DND-41 (cell line): ENCODE measurements around the gene HSD17B14.

Experiments
- ATAC-seq: fragments of 200-7000 bp; cut with Tn5 transposase; 3 replicates; pipeline ENCODE4 v1.9.1; 2021; ENCODE audit warnings: low read depth; ENCODE audit not compliant: insufficient read depth
- DNase-seq: peaks from one replicate; pipeline ENCODE4 v3.0.0-alpha.2; 2020
- H2AFZ ChIP-seq: 2 replicates; pipeline ENCODE4 v1.6.0; 2012; ENCODE audit warnings: low read depth, low read length
- H3K27ac ChIP-seq: 2 replicates; pipeline ENCODE4 v1.5.1; 2012; ENCODE audit warnings: low read length, inconsistent platforms
- H3K27me3 ChIP-seq: fragments of 200-600 bp; sonication (generic); 2 replicates; pipeline ENCODE4 v1.6.0; 2012; ENCODE audit warnings: low read length, mild to moderate bottlenecking, inconsistent platforms; ENCODE audit not compliant: insufficient read depth, poor library complexity
- H3K36me3 ChIP-seq: 2 replicates; pipeline ENCODE4 v1.5.1; 2012; ENCODE audit warnings: low read length, inconsistent platforms; ENCODE audit not compliant: insufficient read depth
- H3K4me1 ChIP-seq: 2 replicates; pipeline ENCODE4 v1.5.1; 2012; ENCODE audit warnings: mild to moderate bottlenecking, low read length; ENCODE audit not compliant: insufficient read depth
- H3K4me2 ChIP-seq: 2 replicates; pipeline ENCODE4 v1.6.0; 2012; ENCODE audit warnings: mild to moderate bottlenecking, moderate library complexity, low read length, inconsistent platforms; ENCODE audit not compliant: insufficient read depth
- H3K4me3 ChIP-seq, 2 experiments: fragments of 200-600 bp in 1 of 2; shearing (Covaris generic) in 1 of 2; 2 replicates each; pipeline ENCODE4 v1.5.1; 2012 to 2016; ENCODE audit warnings: inconsistent platforms in 2 of 2, low read length in 2 of 2, mild to moderate bottlenecking in 2 of 2, low read depth in 1 of 2, moderate library complexity in 1 of 2
- H3K79me2 ChIP-seq: 2 replicates; pipeline ENCODE4 v1.6.0; 2012; ENCODE audit warnings: low read length, inconsistent platforms; ENCODE audit not compliant: insufficient read depth
- H3K9ac ChIP-seq: 2 replicates; pipeline ENCODE4 v1.6.0; 2012; ENCODE audit warnings: low read depth, mild to moderate bottlenecking, inconsistent platforms, low read length, moderate library complexity
- H3K9me3 ChIP-seq: 2 replicates; pipeline ENCODE4 v1.5.1; 2012; ENCODE audit warnings: low read length, moderate library complexity, mild to moderate bottlenecking, inconsistent platforms; ENCODE audit not compliant: insufficient read depth, severe bottlenecking
- H4K20me1 ChIP-seq: 2 replicates; pipeline ENCODE4 v1.6.0; 2012; ENCODE audit warnings: low read length; ENCODE audit not compliant: insufficient read depth
- EZH2 ChIP-seq: IDR thresholded peaks from 3 replicates; pipeline ENCODE4 v1.6.1; 2012; ENCODE audit warnings: borderline replicate concordance, low read depth, mild to moderate bottlenecking, moderate library complexity, low read length, inconsistent platforms; ENCODE audit not compliant: severe bottlenecking
- TF ChIP-seq, protein P1 (sequence below): IDR thresholded peaks from 2 replicates; pipeline ENCODE4 v1.5.1; 2012; ENCODE audit warnings: borderline replicate concordance, low read length, moderate library complexity, mild to moderate bottlenecking; ENCODE audit not compliant: poor library complexity, severe bottlenecking; ENCODE audit errors: extremely low read depth

The HSD17B14 gene

GRCh38 chr19:48818234-48818820, 18.0 kb downstream of the HSD17B14 start:
- Histone ChIP-seq H4K20me1 (no peaks in the 10 kb centered on the region), H3K9ac (no peak overlapping the region), H3K27me3 (no peaks in the 10 kb centered on the region), H3K79me2 (no peaks in the 10 kb centered on the region), H3K27ac (no peak overlapping the region), H3K4me3 (no peak overlapping the region), H3K4me1 (no peaks in the 10 kb centered on the region), H3K9me3 (no peaks in the 10 kb centered on the region), H2AFZ (no peak overlapping the region), H3K4me2 (no peak overlapping the region), H3K36me3 (peaks cover 6% of the 10 kb centered on the region; the same call in 1 of the 2 replicates)
- DNase-seq (no peak), ATAC-seq (no peak)
- TF ChIP-seq, protein P1, sequence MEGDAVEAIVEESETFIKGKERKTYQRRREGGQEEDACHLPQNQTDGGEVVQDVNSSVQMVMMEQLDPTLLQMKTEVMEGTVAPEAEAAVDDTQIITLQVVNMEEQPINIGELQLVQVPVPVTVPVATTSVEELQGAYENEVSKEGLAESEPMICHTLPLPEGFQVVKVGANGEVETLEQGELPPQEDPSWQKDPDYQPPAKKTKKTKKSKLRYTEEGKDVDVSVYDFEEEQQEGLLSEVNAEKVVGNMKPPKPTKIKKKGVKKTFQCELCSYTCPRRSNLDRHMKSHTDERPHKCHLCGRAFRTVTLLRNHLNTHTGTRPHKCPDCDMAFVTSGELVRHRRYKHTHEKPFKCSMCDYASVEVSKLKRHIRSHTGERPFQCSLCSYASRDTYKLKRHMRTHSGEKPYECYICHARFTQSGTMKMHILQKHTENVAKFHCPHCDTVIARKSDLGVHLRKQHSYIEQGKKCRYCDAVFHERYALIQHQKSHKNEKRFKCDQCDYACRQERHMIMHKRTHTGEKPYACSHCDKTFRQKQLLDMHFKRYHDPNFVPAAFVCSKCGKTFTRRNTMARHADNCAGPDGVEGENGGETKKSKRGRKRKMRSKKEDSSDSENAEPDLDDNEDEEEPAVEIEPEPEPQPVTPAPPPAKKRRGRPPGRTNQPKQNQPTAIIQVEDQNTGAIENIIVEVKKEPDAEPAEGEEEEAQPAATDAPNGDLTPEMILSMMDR: no peak
- no peak for TF ChIP-seq EZH2

- TF ChIP-seq, protein P1: no peak
- no peak for TF ChIP-seq EZH2
- ATAC-seq (no peak), DNase-seq (no peak)
- Histone ChIP-seq H3K9me3 (no peaks in the 10 kb centered on the region), H3K9ac (no peak overlapping the region), H3K4me3 (no peak overlapping the region), H3K79me2 (no peaks in the 10 kb centered on the region), H3K4me2 (no peak overlapping the region), H3K27me3 (no peaks in the 10 kb centered on the region), H3K36me3 (peaks cover 5% of the 10 kb centered on the region; the same call in 1 of the 2 replicates), H4K20me1 (no peaks in the 10 kb centered on the region), H3K4me1 (no peaks in the 10 kb centered on the region), H2AFZ (no peak overlapping the region), H3K27ac (no peak overlapping the region)
Measured at GRCh38 chr19:48817585-48818124, 18.6 kb downstream of the HSD17B14 start.

DNA sequence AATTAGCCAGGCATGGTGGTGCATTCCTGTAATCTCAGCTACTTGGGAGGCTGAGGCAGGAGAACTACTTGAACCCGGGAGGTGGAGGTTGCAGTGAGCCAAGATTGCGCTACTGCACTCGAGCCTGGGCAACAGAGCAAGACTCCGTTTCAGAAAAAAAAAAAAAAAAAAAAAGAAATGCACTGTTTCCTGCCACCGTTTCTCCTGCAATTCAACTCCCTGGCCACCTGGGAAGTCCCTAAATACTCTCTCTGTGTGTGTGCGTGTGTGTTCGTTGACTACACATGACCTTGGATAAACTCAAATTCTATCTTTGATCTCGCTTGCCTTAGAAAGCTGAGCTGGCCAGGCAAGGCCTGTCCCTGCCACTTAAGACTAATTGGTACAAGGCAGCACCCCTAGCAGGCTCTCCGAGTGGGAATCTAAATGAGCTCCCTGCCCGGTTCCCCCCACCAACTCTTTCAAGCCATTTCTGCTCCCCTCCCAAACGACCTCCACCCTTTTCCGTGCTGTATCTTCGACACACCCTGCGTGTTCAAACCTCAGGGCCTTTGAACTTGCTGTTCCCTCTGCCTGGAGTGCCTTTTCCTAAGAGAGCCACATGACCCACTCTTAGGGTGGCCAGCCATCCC, 20.3 kb downstream of the HSD17B14 start:
- no peak for DNase-seq
- no peaks in the 10 kb centered on the region for H3K36me3 ChIP-seq
- peaks cover 5% of the 10 kb centered on the region; the same call in 1 of the 2 replicates for H3K4me1 ChIP-seq
- no peak for ATAC-seq
- H3K79me2 ChIP-seq: 0 out of 2 replicates have a peak, but pooled peaks cover 2% of the 10 kb centered on the region
- no peak overlapping the region for H2AFZ ChIP-seq
- TF ChIP-seq EZH2: no peak
- TF ChIP-seq, protein P1: no peak
- H4K20me1 ChIP-seq: no peaks in the 10 kb centered on the region
- H3K27ac ChIP-seq: no peak overlapping the region
- no peak overlapping the region for H3K9ac ChIP-seq
- no peak overlapping the region for H3K4me2 ChIP-seq
- H3K9me3 ChIP-seq: no peaks in the 10 kb centered on the region
- H3K27me3 ChIP-seq: no peaks in the 10 kb centered on the region
- no peak overlapping the region for H3K4me3 ChIP-seq
